Measurements from ENCODE around the gene PARD6G.

Gene PARD6G

GRCh38 chr18:80243204-80243603 is 4.1 kb downstream of the PARD6G start:
- H3K14ac ChIP-seq (ENCODE audit: low read length) = no peak overlapping the region
- H3K4me1 ChIP-seq (ENCODE audit: control insufficient read depth in 1 of 2, insufficient read depth in 2 of 2, low read length in 2 of 2) = no peaks in the 10 kb centered on the region
- no peak overlapping the region for H3K23ac ChIP-seq (ENCODE audit: low read length)
- no peak overlapping the region for H4K8ac ChIP-seq (ENCODE audit: low read depth, low read length)
- H3K4me3 ChIP-seq (ENCODE audit: low read depth, low read length) = no peak overlapping the region
- no peak overlapping the region for H2BK5ac ChIP-seq (ENCODE audit: low read depth, low read length, poor library complexity)
- no peak overlapping the region for H4K91ac ChIP-seq (ENCODE audit: low read depth, low read length)
- no peak overlapping the region for H3K4me2 ChIP-seq (ENCODE audit: low read length)
- no peak overlapping the region for H3K18ac ChIP-seq (ENCODE audit: low read length)
- H2AFZ ChIP-seq (ENCODE audit: insufficient read depth, low read length, poor library complexity) = no peak overlapping the region
- H4K12ac ChIP-seq (ENCODE audit: low read depth, low read length) = no peak overlapping the region
- H3K9me3 ChIP-seq (ENCODE audit: insufficient read depth, low read depth, low read length) = no peaks in the 10 kb centered on the region
- H3K79me2 ChIP-seq (ENCODE audit: control insufficient read depth, insufficient read depth, low read length, poor library complexity) = peaks cover 5% of the 10 kb centered on the region
- no peak overlapping the region for H2BK120ac ChIP-seq (ENCODE audit: insufficient read depth, low read length, poor library complexity)
- peaks cover 6% of the 10 kb centered on the region for H3K27me3 ChIP-seq (ENCODE audit: insufficient read depth, low read length)
- H2BK12ac ChIP-seq (ENCODE audit: low read length) = no peak overlapping the region
- no peak overlapping the region for H2AK5ac ChIP-seq (ENCODE audit: low read length)
- no peaks in the 10 kb centered on the region for H3K36me3 ChIP-seq (ENCODE audit: control insufficient read depth in 1 of 2, insufficient read depth in 2 of 2, low read length in 2 of 2)
- H3K79me1 ChIP-seq (ENCODE audit: low read length) = peaks cover 6% of the 10 kb centered on the region
- H3K27ac ChIP-seq (ENCODE audit: low read depth, low read length) = no peak overlapping the region
- no peak overlapping the region for H3K9ac ChIP-seq (ENCODE audit: low read length)
- DNase-seq = peak; percentile 89 to 96
- no peak overlapping the region for H3K4ac ChIP-seq (ENCODE audit: low read depth, low read length)
- no CpG with 5 or more reads among the region's 5 CpGs for WGBS (ENCODE audit: extremely low coverage, insufficient coverage, insufficient read length)

GRCh38 chr18:80241919-80242777 is 5.2 kb downstream of the PARD6G start:
- DNase-seq = peak in 1 of 2 donors; percentile 55
- no peak overlapping the region for H3K27ac ChIP-seq (ENCODE audit: low read depth, low read length)
- no CpG with 5 or more reads among the region's 7 CpGs for WGBS (ENCODE audit: extremely low coverage, insufficient coverage, insufficient read length)
- no peak overlapping the region for H2BK120ac ChIP-seq (ENCODE audit: insufficient read depth, low read length, poor library complexity)
- H2AFZ ChIP-seq (ENCODE audit: insufficient read depth, low read length, poor library complexity) = no peak overlapping the region
- H4K8ac ChIP-seq (ENCODE audit: low read depth, low read length) = no peak overlapping the region
- H3K4me2 ChIP-seq (ENCODE audit: low read length) = no peak overlapping the region
- no peak overlapping the region for H3K23ac ChIP-seq (ENCODE audit: low read length)
- H3K79me1 ChIP-seq (ENCODE audit: low read length) = peaks cover 6% of the 10 kb centered on the region
- H3K36me3 ChIP-seq (ENCODE audit: control insufficient read depth in 1 of 2, insufficient read depth in 2 of 2, low read length in 2 of 2) = no peaks in the 10 kb centered on the region
- H3K4ac ChIP-seq (ENCODE audit: low read depth, low read length) = no peak overlapping the region
- no peak overlapping the region for H2BK12ac ChIP-seq (ENCODE audit: low read length)
- H3K9ac ChIP-seq (ENCODE audit: low read length) = no peak overlapping the region
- no peak overlapping the region for H4K12ac ChIP-seq (ENCODE audit: low read depth, low read length)
- no peak overlapping the region for H2AK5ac ChIP-seq (ENCODE audit: low read length)
- peaks cover 4% of the 10 kb centered on the region for H3K79me2 ChIP-seq (ENCODE audit: control insufficient read depth, insufficient read depth, low read length, poor library complexity)
- H3K4me3 ChIP-seq (ENCODE audit: low read depth, low read length) = no peak overlapping the region
- H3K27me3 ChIP-seq (ENCODE audit: insufficient read depth, low read length) = peaks cover 6% of the 10 kb centered on the region
- H3K14ac ChIP-seq (ENCODE audit: low read length) = no peak overlapping the region
- no peaks in the 10 kb centered on the region for H3K4me1 ChIP-seq (ENCODE audit: control insufficient read depth in 1 of 2, insufficient read depth in 2 of 2, low read length in 2 of 2)
- H4K91ac ChIP-seq (ENCODE audit: low read depth, low read length) = no peak overlapping the region
- H3K9me3 ChIP-seq (ENCODE audit: insufficient read depth, low read depth, low read length) = no peaks in the 10 kb centered on the region
- H2BK5ac ChIP-seq (ENCODE audit: low read depth, low read length, poor library complexity) = no peak overlapping the region
- H3K18ac ChIP-seq (ENCODE audit: low read length) = no peak overlapping the region

- no peak overlapping the region for H2AK5ac ChIP-seq (ENCODE audit: low read length)
- H2BK5ac ChIP-seq (ENCODE audit: low read depth, low read length, poor library complexity) = no peak overlapping the region
- DNase-seq = no peak
- H4K12ac ChIP-seq (ENCODE audit: low read depth, low read length) = no peak overlapping the region
- no peak overlapping the region for H3K4ac ChIP-seq (ENCODE audit: low read depth, low read length)
- no peaks in the 10 kb centered on the region for H3K27me3 ChIP-seq (ENCODE audit: insufficient read depth, low read length)
- WGBS (ENCODE audit: extremely low coverage, insufficient coverage, insufficient read length) = no CpG with 5 or more reads among the region's 5 CpGs
- H3K9me3 ChIP-seq (ENCODE audit: insufficient read depth, low read depth, low read length) = no peaks in the 10 kb centered on the region
- no peaks in the 10 kb centered on the region for H3K79me2 ChIP-seq (ENCODE audit: control insufficient read depth, insufficient read depth, low read length, poor library complexity)
- H3K18ac ChIP-seq (ENCODE audit: low read length) = no peak overlapping the region
- no peaks in the 10 kb centered on the region for H3K4me1 ChIP-seq (ENCODE audit: control insufficient read depth in 1 of 2, insufficient read depth in 2 of 2, low read length in 2 of 2)
- H2AFZ ChIP-seq (ENCODE audit: insufficient read depth, low read length, poor library complexity) = no peak overlapping the region
- no peak overlapping the region for H3K23ac ChIP-seq (ENCODE audit: low read length)
- H3K9ac ChIP-seq (ENCODE audit: low read length) = no peak overlapping the region
- no peak overlapping the region for H4K91ac ChIP-seq (ENCODE audit: low read depth, low read length)
- H2BK120ac ChIP-seq (ENCODE audit: insufficient read depth, low read length, poor library complexity) = no peak overlapping the region
- H3K36me3 ChIP-seq (ENCODE audit: control insufficient read depth in 1 of 2, insufficient read depth in 2 of 2, low read length in 2 of 2) = no peaks in the 10 kb centered on the region
- H3K4me2 ChIP-seq (ENCODE audit: low read length) = no peak overlapping the region
- H2BK12ac ChIP-seq (ENCODE audit: low read length) = no peak overlapping the region
- H3K14ac ChIP-seq (ENCODE audit: low read length) = no peak overlapping the region
- no peak overlapping the region for H3K4me3 ChIP-seq (ENCODE audit: low read depth, low read length)
- no peak overlapping the region for H4K8ac ChIP-seq (ENCODE audit: low read depth, low read length)
- H3K27ac ChIP-seq (ENCODE audit: low read depth, low read length) = no peak overlapping the region
- H3K79me1 ChIP-seq (ENCODE audit: low read length) = no peaks in the 10 kb centered on the region
These were observed 7.5 kb downstream of the PARD6G start for GRCh38 chr18:80239830-80240229.

- H2AFZ ChIP-seq (ENCODE audit: insufficient read depth, low read length, poor library complexity) = no peak overlapping the region
- no peak overlapping the region for H3K14ac ChIP-seq (ENCODE audit: low read length)
- no peak overlapping the region for H3K4me3 ChIP-seq (ENCODE audit: low read depth, low read length)
- H3K27me3 ChIP-seq (ENCODE audit: insufficient read depth, low read length) = no peaks in the 10 kb centered on the region
- no peak for DNase-seq
- no CpG with 5 or more reads among the region's 12 CpGs for WGBS (ENCODE audit: extremely low coverage, insufficient coverage, insufficient read length)
- H3K79me1 ChIP-seq (ENCODE audit: low read length) = no peaks in the 10 kb centered on the region
- H3K27ac ChIP-seq (ENCODE audit: low read depth, low read length) = no peak overlapping the region
- H2BK12ac ChIP-seq (ENCODE audit: low read length) = no peak overlapping the region
- H2BK120ac ChIP-seq (ENCODE audit: insufficient read depth, low read length, poor library complexity) = no peak overlapping the region
- no peak overlapping the region for H2BK5ac ChIP-seq (ENCODE audit: low read depth, low read length, poor library complexity)
- no peaks in the 10 kb centered on the region for H3K36me3 ChIP-seq (ENCODE audit: control insufficient read depth in 1 of 2, insufficient read depth in 2 of 2, low read length in 2 of 2)
- H3K4ac ChIP-seq (ENCODE audit: low read depth, low read length) = no peak overlapping the region
- H2AK5ac ChIP-seq (ENCODE audit: low read length) = no peak overlapping the region
- no peak overlapping the region for H4K12ac ChIP-seq (ENCODE audit: low read depth, low read length)
- H3K23ac ChIP-seq (ENCODE audit: low read length) = no peak overlapping the region
- H3K4me1 ChIP-seq (ENCODE audit: control insufficient read depth in 1 of 2, insufficient read depth in 2 of 2, low read length in 2 of 2) = no peaks in the 10 kb centered on the region
- H3K9ac ChIP-seq (ENCODE audit: low read length) = no peak overlapping the region
- no peak overlapping the region for H3K4me2 ChIP-seq (ENCODE audit: low read length)
- no peaks in the 10 kb centered on the region for H3K9me3 ChIP-seq (ENCODE audit: insufficient read depth, low read depth, low read length)
- H4K8ac ChIP-seq (ENCODE audit: low read depth, low read length) = no peak overlapping the region
- no peak overlapping the region for H4K91ac ChIP-seq (ENCODE audit: low read depth, low read length)
- H3K18ac ChIP-seq (ENCODE audit: low read length) = no peak overlapping the region
- no peaks in the 10 kb centered on the region for H3K79me2 ChIP-seq (ENCODE audit: control insufficient read depth, insufficient read depth, low read length, poor library complexity)
These were observed 8.6 kb downstream of the PARD6G start for GRCh38 chr18:80238651-80239260.

All from trophoblast cell (in vitro differentiated cells and primary cell).